Lower leg skin (tissue), 3 donors: ENCODE data around the gene SKIDA1.
"Not testable (repeated sequence)": the region's sequence is repeated elsewhere in the genome, so short reads cannot be mapped to it uniquely, and the experiment has no call there.

Source experiments
- POLR2A ChIP-seq, 2 donors: fragments of 450-650 bp; IDR thresholded peaks; one replicate each; pipeline ENCODE4 v1.6.1; 2016 to 2017; ENCODE audit warnings: antibody characterized with exemption in 2 of 2, mild to moderate bottlenecking in 1 of 2, moderate library complexity in 1 of 2
- TF ChIP-seq, protein P1 (sequence below), 3 donors: fragments of 450-650 bp; IDR thresholded peaks; one replicate each; pipeline ENCODE4 v1.5.1; 2016; ENCODE audit warnings: antibody characterized with exemption in 3 of 3, mild to moderate bottlenecking in 3 of 3, moderate library complexity in 2 of 3

GRCh38 chr10:21540701-21541100, 15.2 kb upstream of the SKIDA1 start:
- TF ChIP-seq, protein P1, sequence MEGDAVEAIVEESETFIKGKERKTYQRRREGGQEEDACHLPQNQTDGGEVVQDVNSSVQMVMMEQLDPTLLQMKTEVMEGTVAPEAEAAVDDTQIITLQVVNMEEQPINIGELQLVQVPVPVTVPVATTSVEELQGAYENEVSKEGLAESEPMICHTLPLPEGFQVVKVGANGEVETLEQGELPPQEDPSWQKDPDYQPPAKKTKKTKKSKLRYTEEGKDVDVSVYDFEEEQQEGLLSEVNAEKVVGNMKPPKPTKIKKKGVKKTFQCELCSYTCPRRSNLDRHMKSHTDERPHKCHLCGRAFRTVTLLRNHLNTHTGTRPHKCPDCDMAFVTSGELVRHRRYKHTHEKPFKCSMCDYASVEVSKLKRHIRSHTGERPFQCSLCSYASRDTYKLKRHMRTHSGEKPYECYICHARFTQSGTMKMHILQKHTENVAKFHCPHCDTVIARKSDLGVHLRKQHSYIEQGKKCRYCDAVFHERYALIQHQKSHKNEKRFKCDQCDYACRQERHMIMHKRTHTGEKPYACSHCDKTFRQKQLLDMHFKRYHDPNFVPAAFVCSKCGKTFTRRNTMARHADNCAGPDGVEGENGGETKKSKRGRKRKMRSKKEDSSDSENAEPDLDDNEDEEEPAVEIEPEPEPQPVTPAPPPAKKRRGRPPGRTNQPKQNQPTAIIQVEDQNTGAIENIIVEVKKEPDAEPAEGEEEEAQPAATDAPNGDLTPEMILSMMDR (IDR thresholded peaks at IDR 0.05) = not testable (repeated sequence)
- TF ChIP-seq POLR2A (IDR thresholded peaks at IDR 0.05) = not testable (repeated sequence)
